ENCODE data around the gene TRAPPC2. TPM values are rescaled to one million over a fixed set of nuclear protein-coding genes. Genes with fewer than 3 reads are reported as not detected.

Gene TRAPPC2
- total RNA-seq, 1 experiment from 2014 or later = 20.8 TPM

DNA sequence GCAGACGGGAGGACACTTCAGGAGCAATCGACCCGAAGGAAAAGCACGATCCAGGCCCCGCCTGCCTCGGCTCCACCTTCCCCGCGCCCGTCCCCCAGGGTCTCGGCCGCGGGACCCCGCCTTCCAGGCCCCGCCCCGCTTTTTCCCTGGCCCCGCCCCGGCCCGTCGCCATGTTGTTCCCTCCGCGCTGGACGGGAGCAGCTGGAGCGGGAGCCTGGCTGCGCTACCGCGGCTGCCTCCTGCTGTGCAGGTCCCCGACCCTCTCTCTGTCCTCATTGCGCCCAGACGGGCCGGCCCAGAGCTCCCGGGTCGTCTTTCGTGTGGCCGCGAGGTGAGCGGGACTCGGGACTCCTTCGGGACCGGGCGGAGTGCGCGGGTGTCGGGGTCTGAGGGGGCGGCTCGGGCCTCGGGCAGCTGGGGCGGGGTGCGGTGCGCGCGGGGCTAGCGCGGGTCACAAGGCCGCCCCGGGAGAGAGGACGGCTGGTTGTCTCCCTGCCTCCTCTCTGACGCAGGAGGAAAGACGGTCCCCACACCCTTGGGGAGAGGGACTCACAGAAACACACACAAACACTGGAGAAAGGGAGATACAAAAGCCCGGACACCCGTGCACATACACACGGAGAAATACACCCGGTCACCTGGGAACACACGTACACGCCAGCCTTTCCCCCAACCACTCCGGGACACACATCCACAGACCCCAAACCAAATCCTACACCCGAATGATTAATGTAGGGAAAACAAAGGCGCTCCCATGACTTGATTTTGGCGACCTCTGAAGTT, 45.3 kb downstream of the TRAPPC2 start, which contains the start of gene RAB9A:
TSS of gene RAB9A (plus strand) at position 171 of the 783 bp plus-strand sequence. CDS start 19,619 bp downstream, outside the sequence.
- Mint-ChIP-seq H3K27me3 (ENCODE audit: unreplicated experiment) (no peaks in the 10 kb centered on the region), H3K36me3 (ENCODE audit: insufficient read depth, unreplicated experiment) (peaks cover 56% of the 10 kb centered on the region), H3K4me3 (ENCODE audit: low read depth, unreplicated experiment) (peak within 1 kb of the TSS; percentile 86), H3K4me1 (ENCODE audit: low read depth, unreplicated experiment) (peaks cover 46% of the 10 kb centered on the region), H3K27ac (ENCODE audit: unreplicated experiment) (peak within 1 kb of the TSS; percentile 95), H3K9me3 (ENCODE audit: low read depth, unreplicated experiment) (no peaks in the 10 kb centered on the region)
- BruUV-seq (replicated peaks) = no TSS peak
- TF ChIP-seq, protein P1, sequence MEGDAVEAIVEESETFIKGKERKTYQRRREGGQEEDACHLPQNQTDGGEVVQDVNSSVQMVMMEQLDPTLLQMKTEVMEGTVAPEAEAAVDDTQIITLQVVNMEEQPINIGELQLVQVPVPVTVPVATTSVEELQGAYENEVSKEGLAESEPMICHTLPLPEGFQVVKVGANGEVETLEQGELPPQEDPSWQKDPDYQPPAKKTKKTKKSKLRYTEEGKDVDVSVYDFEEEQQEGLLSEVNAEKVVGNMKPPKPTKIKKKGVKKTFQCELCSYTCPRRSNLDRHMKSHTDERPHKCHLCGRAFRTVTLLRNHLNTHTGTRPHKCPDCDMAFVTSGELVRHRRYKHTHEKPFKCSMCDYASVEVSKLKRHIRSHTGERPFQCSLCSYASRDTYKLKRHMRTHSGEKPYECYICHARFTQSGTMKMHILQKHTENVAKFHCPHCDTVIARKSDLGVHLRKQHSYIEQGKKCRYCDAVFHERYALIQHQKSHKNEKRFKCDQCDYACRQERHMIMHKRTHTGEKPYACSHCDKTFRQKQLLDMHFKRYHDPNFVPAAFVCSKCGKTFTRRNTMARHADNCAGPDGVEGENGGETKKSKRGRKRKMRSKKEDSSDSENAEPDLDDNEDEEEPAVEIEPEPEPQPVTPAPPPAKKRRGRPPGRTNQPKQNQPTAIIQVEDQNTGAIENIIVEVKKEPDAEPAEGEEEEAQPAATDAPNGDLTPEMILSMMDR (IDR thresholded peaks at IDR 0.05; ENCODE audit: unreplicated experiment) = no peak
- DNase-seq = peak; percentile 93
- CTCF ChIA-PET = interaction anchor here (0.6 to 1.2 kb wide), 2 partner anchors 20 to 34 kb away, joined by 3 to 5 read pairs; no protein-coding TSS in a partner anchor
- intact Hi-C loops (cut with micrococcal nuclease; ENCODE audit: unreplicated experiment) = no loop called here

DNA sequence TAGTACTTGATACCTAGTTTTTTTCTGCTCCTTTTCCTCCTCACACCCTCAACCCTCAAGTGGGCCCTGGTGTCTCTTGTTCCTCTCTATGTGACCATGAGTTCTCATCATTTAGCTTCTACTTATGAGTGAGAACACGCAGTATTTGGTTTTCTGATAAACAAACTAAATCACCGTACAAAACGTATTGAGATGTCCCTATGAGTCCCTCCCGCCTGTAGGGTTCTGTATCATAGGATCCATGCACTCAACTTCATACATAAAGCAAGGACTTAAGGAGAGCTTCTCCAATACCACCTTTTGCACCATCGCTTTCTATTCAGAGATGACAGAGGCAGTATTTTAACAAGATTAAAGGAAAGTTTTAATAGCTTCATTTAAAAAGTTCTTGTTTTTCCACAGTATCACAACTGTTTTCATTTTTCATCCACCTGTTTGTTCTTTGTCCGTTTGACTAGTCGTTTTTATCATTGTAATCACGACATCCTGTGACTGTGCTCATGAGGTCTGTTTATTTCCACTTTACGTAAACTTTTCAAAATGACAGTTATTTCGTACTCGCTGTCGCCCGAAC, 45.9 kb downstream of the TRAPPC2 start:
- Mint-ChIP-seq H3K27me3 (ENCODE audit: unreplicated experiment) (no peaks in the 10 kb centered on the region), H3K4me1 (ENCODE audit: low read depth, unreplicated experiment) (peaks cover 44% of the 10 kb centered on the region), H3K4me3 (ENCODE audit: low read depth, unreplicated experiment) (peak overlapping the region; percentile 86), H3K27ac (ENCODE audit: unreplicated experiment) (peak overlapping the region; percentile 95), H3K36me3 (ENCODE audit: insufficient read depth, unreplicated experiment) (peaks cover 53% of the 10 kb centered on the region), H3K9me3 (ENCODE audit: low read depth, unreplicated experiment) (no peaks in the 10 kb centered on the region)
- CTCF ChIA-PET = interaction anchor here (1.2 kb wide), 1 partner anchor 19 kb away, joined by 5 read pairs; no protein-coding TSS in a partner anchor
- BruUV-seq (replicated peaks) = no TSS peak
- TF ChIP-seq, protein P1 (IDR thresholded peaks at IDR 0.05; ENCODE audit: unreplicated experiment) = no peak
- intact Hi-C loops (cut with micrococcal nuclease; ENCODE audit: unreplicated experiment) = no loop called here
- no peak for DNase-seq

DNA sequence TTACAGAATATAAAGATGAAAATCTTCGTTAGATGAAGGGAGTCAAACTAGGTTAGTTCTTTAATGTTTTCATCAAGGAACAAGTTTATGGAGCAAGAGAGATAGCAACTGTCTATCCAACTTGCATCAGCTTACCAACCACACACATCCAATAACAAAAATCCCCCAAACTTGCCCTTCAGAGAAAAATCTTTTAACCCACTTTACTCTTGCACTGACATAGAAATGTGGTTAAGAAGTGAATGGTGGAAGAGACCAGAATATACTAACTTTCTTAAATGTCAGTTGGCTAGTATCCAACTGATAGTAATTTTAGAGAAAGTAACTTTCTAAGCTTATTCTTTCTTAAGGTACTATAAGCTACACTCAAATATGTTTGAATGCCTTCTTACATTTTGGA, 47.2 kb downstream of the TRAPPC2 start:
- intact Hi-C loops (cut with micrococcal nuclease; ENCODE audit: unreplicated experiment) = no loop called here
- H3K27me3 Mint-ChIP-seq (ENCODE audit: unreplicated experiment) = no peaks in the 10 kb centered on the region
- DNase-seq = no peak
- H3K4me3 Mint-ChIP-seq (ENCODE audit: low read depth, unreplicated experiment) = no peak overlapping the region
- no peak overlapping the region for H3K27ac Mint-ChIP-seq (ENCODE audit: unreplicated experiment)
- no TSS peak for BruUV-seq (replicated peaks)
- peaks cover 32% of the 10 kb centered on the region for H3K4me1 Mint-ChIP-seq (ENCODE audit: low read depth, unreplicated experiment)
- TF ChIP-seq, protein P1 (IDR thresholded peaks at IDR 0.05; ENCODE audit: unreplicated experiment) = no peak
- H3K9me3 Mint-ChIP-seq (ENCODE audit: low read depth, unreplicated experiment) = no peaks in the 10 kb centered on the region
- H3K36me3 Mint-ChIP-seq (ENCODE audit: insufficient read depth, unreplicated experiment) = peaks cover 40% of the 10 kb centered on the region
- CTCF ChIA-PET = no interaction called here

DNA sequence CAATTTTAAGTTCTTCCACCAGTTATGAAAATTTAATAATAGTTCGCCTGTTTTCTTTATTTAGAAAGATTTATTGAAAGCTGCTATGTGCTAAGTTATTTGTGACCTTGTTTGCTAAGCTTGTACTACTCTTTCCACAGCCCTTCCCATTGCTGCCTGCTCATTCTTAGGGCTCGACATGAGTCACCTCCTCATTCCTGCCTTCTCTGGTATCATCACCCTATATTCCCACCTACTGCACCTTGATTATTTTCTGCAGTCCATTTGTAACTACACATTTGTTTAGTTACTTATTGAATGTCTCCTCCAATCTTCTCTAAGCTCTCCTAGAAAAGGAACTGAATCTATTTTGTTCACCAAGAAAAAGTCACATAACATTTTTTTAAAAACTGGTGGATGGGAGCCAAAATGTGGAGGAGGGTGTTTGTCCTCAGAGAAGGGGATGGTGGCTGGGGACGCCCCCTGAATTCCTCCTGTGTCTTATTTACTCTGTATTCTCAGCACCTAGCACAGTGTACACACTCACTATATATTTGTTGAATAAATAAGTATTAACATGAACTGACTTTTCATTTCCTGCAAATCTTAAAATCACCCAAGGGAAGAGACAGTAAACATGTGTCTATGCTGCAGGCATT, 49.2 kb downstream of the TRAPPC2 start:
- no peak for DNase-seq
- H3K27me3 Mint-ChIP-seq (ENCODE audit: unreplicated experiment) = no peaks in the 10 kb centered on the region
- TF ChIP-seq, protein P1 (IDR thresholded peaks at IDR 0.05; ENCODE audit: unreplicated experiment) = no peak
- H3K9me3 Mint-ChIP-seq (ENCODE audit: low read depth, unreplicated experiment) = no peaks in the 10 kb centered on the region
- CTCF ChIA-PET = interaction anchor here (1.3 kb wide), 1 partner anchor 16 kb away, joined by 3 read pairs; no protein-coding TSS in a partner anchor
- intact Hi-C loops (cut with micrococcal nuclease; ENCODE audit: unreplicated experiment) = no loop called here
- H3K4me3 Mint-ChIP-seq (ENCODE audit: low read depth, unreplicated experiment) = no peak overlapping the region
- peaks cover 21% of the 10 kb centered on the region for H3K36me3 Mint-ChIP-seq (ENCODE audit: insufficient read depth, unreplicated experiment)
- H3K4me1 Mint-ChIP-seq (ENCODE audit: low read depth, unreplicated experiment) = peaks cover 27% of the 10 kb centered on the region
- no TSS peak for BruUV-seq (replicated peaks)
- peak overlapping the region; percentile 18 for H3K27ac Mint-ChIP-seq (ENCODE audit: unreplicated experiment)

Data from Calu3 (cell line).